Measurements from ENCODE around the gene PRSS1.

PRSS1 gene

GRCh38 chr7:142799437-142799835, 50.2 kb downstream of the PRSS1 start:
- no peak overlapping the region for H3K4me3 ChIP-seq (ENCODE audit: low read depth, low read length)
- no peak for DNase-seq (ENCODE audit: low read depth, low spot score)
- in situ Hi-C loops (cut with HindIII; ENCODE audit: low sequenced_read_pairs), result no loop called here
- TF ChIP-seq CTCF (IDR thresholded peaks at IDR 0.05; ENCODE audit: low read depth, low read length), result no peak

- TF ChIP-seq CTCF (IDR thresholded peaks at IDR 0.05; ENCODE audit: low read depth, low read length), result no peak
- no peak overlapping the region for H3K4me3 ChIP-seq (ENCODE audit: low read depth, low read length)
- in situ Hi-C loops (cut with HindIII; ENCODE audit: low sequenced_read_pairs), result no loop called here
- no peak for DNase-seq (ENCODE audit: low read depth, low spot score)
Measured at GRCh38 chr7:142800088-142800487, 50.8 kb downstream of the PRSS1 start.

GRCh38 chr7:142800699-142801260, 51.5 kb downstream of the PRSS1 start:
- in situ Hi-C loops (cut with HindIII; ENCODE audit: low sequenced_read_pairs), result no loop called here
- no peak overlapping the region for H3K4me3 ChIP-seq (ENCODE audit: low read depth, low read length)
- TF ChIP-seq CTCF (IDR thresholded peaks at IDR 0.05; ENCODE audit: low read depth, low read length), result no peak
- DNase-seq (ENCODE audit: low read depth, low spot score), result no peak

GRCh38 chr7:142801601-142802295, 52.5 kb downstream of the PRSS1 start:
- no peak overlapping the region for H3K4me3 ChIP-seq (ENCODE audit: low read depth, low read length)
- no peak for DNase-seq (ENCODE audit: low read depth, low spot score)
- TF ChIP-seq CTCF (IDR thresholded peaks at IDR 0.05; ENCODE audit: low read depth, low read length), result no peak

GRCh38 chr7:142802301-142802700, 53.0 kb downstream of the PRSS1 start:
- TF ChIP-seq CTCF (IDR thresholded peaks at IDR 0.05; ENCODE audit: low read depth, low read length), result no peak
- in situ Hi-C loops (cut with HindIII; ENCODE audit: low sequenced_read_pairs), result no loop called here
- H3K4me3 ChIP-seq (ENCODE audit: low read depth, low read length), result no peak overlapping the region
- no peak for DNase-seq (ENCODE audit: low read depth, low spot score)

More at GRCh38 chr7:142801601-142802295, 52.5 kb downstream of the PRSS1 start:
- in situ Hi-C loops (cut with HindIII; ENCODE audit: low sequenced_read_pairs), result no loop called here

Measured in astrocyte of the spinal cord (primary cell).